Diencephalon (tissue), 1 donor: ENCODE results near the gene PAX8. TPM values are rescaled to one million over a fixed set of nuclear protein-coding genes. Genes with fewer than 3 reads are reported as not detected.

Experiments used
- total RNA-seq: library from RNA; depleted of rRNA; stranded (reverse); fragments of >200 nt; gene quantifications from one replicate; pipeline ENCODE4 v1.2.3, GENCODE V29; 2014

Gene PAX8
- 0.69 TPM for total RNA-seq

GRCh38 chr2:113278742-113279139, at the start of gene PAX8:
PAX8 (minus strand) TSS chr2:113278921; CDS start chr2:113278394, 527 bp downstream.

DNA sequence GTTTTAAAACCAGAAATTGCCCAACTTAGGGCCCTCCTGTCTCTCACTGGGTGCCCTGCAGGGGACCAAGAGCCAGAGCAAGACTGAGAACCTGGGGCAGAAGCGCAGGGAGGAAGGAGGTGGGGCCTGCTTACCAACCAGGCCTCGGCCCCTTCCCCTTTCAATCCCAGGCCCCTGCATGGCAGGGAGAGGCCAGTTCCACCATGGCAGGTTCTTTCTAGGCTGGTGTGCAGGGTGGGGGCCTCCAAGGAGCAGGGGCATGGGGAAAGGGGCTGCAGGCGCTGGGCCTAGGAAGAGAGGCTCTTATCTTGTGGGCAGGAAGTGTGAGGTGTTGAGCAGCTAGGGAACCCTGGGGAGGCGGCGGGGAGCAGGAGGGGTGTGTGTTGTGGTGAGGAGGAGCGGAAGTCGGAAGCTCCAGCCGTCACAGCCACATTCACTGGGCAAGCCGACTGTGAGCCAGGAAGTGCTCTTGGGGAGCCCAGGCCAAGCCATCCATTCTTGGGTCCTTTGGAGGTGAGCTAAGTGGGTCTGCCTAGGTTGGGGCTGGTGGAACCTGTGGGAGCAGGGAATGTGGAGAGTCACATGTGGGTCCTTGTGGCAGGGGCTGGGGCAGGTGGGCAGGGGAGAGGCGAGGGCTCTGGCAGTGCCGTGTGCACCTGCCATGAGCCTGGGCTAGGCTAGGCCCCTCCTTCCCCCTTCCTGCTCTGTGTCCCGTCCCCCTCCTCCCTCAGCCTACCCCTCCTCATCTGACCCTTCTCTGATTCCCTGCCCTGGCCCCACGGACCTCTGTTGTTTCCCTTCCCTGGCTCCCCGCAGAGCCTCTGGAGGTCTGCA, 105.0 kb downstream of the PAX8 start, which contains the start of gene PSD4:
Gene PSD4 (plus strand): TSS at position 430 of the 834 bp plus-strand sequence. CDS start 8,486 bp downstream, outside the sequence.

Other genes starting within 250 kb of the PAX8 start
- gene IL36B, start 226.1 kb downstream of the PAX8 start, total RNA-seq: not detected
- gene IL36RN, start 219.7 kb downstream of the PAX8 start, total RNA-seq: not detected
- gene IL1F10, start 211.0 kb downstream of the PAX8 start, total RNA-seq: not detected
- gene IL1RN, start 151.3 kb downstream of the PAX8 start, total RNA-seq: not detected
- 4.4 TPM for gene PSD4, start 105.0 kb downstream of the PAX8 start, total RNA-seq
- gene ZNG1B, start 158.8 kb upstream of the PAX8 start, total RNA-seq: 57.2 TPM
- gene FOXD4L1, start 219.7 kb upstream of the PAX8 start, total RNA-seq: 0.69 TPM